ENCODE results near the gene SAMD7. TPM values are rescaled to one million over a fixed set of nuclear protein-coding genes. Genes with fewer than 3 reads are reported as not detected.

SAMD7 gene
- polyA plus RNA-seq, 1 donor (not counting 4 experiments of a cell fraction or from before 2014, with no cell fraction given) = not detected

- Histone ChIP-seq H3K4me3 (ENCODE audit: control insufficient read depth in 2 of 3, extremely low read depth in 1 of 3, insufficient read depth in 2 of 3, low read depth in 1 of 3, low read length in 3 of 3) (peak within 1 kb of the TSS; percentile 76 to 89 (median 79)), H3K9me1 (ENCODE audit: control insufficient read depth, extremely low read depth, insufficient read depth, low read length) (no peaks in the 10 kb centered on the region), H4K20me1 (ENCODE audit: control insufficient read depth, extremely low read depth, insufficient read depth, low read length) (no peaks in the 10 kb centered on the region), H2AFZ (ENCODE audit: control insufficient read depth, low read length) (peak within 1 kb of the TSS; percentile 91), H3K27ac (ENCODE audit: control insufficient read depth, insufficient read depth, low read length) (peak within 1 kb of the TSS; percentile 90), H3K9ac (ENCODE audit: control insufficient read depth, extremely low read depth, insufficient read depth, low read length) (peak within 1 kb of the TSS; percentile 99), H3K9me3 (ENCODE audit: control insufficient read depth, low read depth, low read length) (no peaks in the 10 kb centered on the region), H3K4me2 (ENCODE audit: control insufficient read depth, extremely low read depth, insufficient read depth, low read depth, low read length) (peak within 1 kb of the TSS; percentile 92), H3K79me2 (ENCODE audit: control insufficient read depth, insufficient read depth, low read length) (peaks cover 48% of the 10 kb centered on the region), H3K27me3 (ENCODE audit: control insufficient read depth, extremely low read depth, insufficient read depth, low read length) (no peaks in the 10 kb centered on the region), H3K4me1 (ENCODE audit: control insufficient read depth, extremely low read depth, insufficient read depth, low read length) (peaks cover 17% of the 10 kb centered on the region), H3K36me3 (ENCODE audit: control insufficient read depth in 2 of 2, extremely low read depth in 1 of 2, insufficient read depth in 2 of 2, low read length in 2 of 2) (no peaks in the 10 kb centered on the region)
- dilution Hi-C loops (cut with MboI; ENCODE audit: extremely low pct_ligation_motif_present, low sequenced_read_pairs) = no loop called here
- DNase-seq (ENCODE audit: low read depth, low spot score) (peak; percentile 32), FAIRE-seq (no peak)
- TF ChIP-seq CTCF (optimal IDR thresholded peaks at IDR 0.05 in 1 of 3, IDR thresholded peaks at IDR 0.05 in 1 of 3, conservative IDR thresholded peaks at IDR 0.05 in 1 of 3; ENCODE audit: extremely low read depth in 1 of 3, insufficient read depth in 2 of 3, low read length in 3 of 3) = peak; percentile 33 to 44 (median 36)
- TF ChIP-seq EZH2 (IDR thresholded peaks at IDR 0.05; ENCODE audit: low read length) = no peak
Observed at GRCh38 chr3:169966428-169966950, 55.1 kb downstream of the SAMD7 start, which contains the start of gene SEC62. Gene SEC62, plus strand, starts transcription at chr3:169966807. Its CDS starts 16 bp downstream, at chr3:169966823.

- Histone ChIP-seq H3K4me1 (ENCODE audit: control insufficient read depth, extremely low read depth, insufficient read depth, low read length) (peaks cover 17% of the 10 kb centered on the region), H2AFZ (ENCODE audit: control insufficient read depth, low read length) (peak overlapping the region; percentile 72), H4K20me1 (ENCODE audit: control insufficient read depth, extremely low read depth, insufficient read depth, low read length) (no peaks in the 10 kb centered on the region), H3K4me3 (ENCODE audit: control insufficient read depth in 2 of 3, extremely low read depth in 1 of 3, insufficient read depth in 2 of 3, low read depth in 1 of 3, low read length in 3 of 3) (peak overlapping the region; percentile 76 to 89 (median 79)), H3K9me1 (ENCODE audit: control insufficient read depth, extremely low read depth, insufficient read depth, low read length) (no peaks in the 10 kb centered on the region), H3K27me3 (ENCODE audit: control insufficient read depth, extremely low read depth, insufficient read depth, low read length) (no peaks in the 10 kb centered on the region), H3K36me3 (ENCODE audit: control insufficient read depth in 2 of 2, extremely low read depth in 1 of 2, insufficient read depth in 2 of 2, low read length in 2 of 2) (no peaks in the 10 kb centered on the region), H3K9ac (ENCODE audit: control insufficient read depth, extremely low read depth, insufficient read depth, low read length) (peak overlapping the region; percentile 99), H3K79me2 (ENCODE audit: control insufficient read depth, insufficient read depth, low read length) (peaks cover 55% of the 10 kb centered on the region), H3K4me2 (ENCODE audit: control insufficient read depth, extremely low read depth, insufficient read depth, low read depth, low read length) (peak overlapping the region; percentile 90), H3K9me3 (ENCODE audit: control insufficient read depth, low read depth, low read length) (no peaks in the 10 kb centered on the region), H3K27ac (ENCODE audit: control insufficient read depth, insufficient read depth, low read length) (peak overlapping the region; percentile 90)
- FAIRE-seq = no peak
- dilution Hi-C loops (cut with MboI; ENCODE audit: extremely low pct_ligation_motif_present, low sequenced_read_pairs) = no loop called here
- no peak for DNase-seq (ENCODE audit: low read depth, low spot score)
- TF ChIP-seq EZH2 (IDR thresholded peaks at IDR 0.05; ENCODE audit: low read length) (no peak), CTCF (optimal IDR thresholded peaks at IDR 0.05 in 1 of 3, IDR thresholded peaks at IDR 0.05 in 1 of 3, conservative IDR thresholded peaks at IDR 0.05 in 1 of 3; ENCODE audit: extremely low read depth in 1 of 3, insufficient read depth in 2 of 3, low read length in 3 of 3) (no peak)
Observed at GRCh38 chr3:169966951-169967915, 55.9 kb downstream of the SAMD7 start.
